Caki2 (cell line): Measurements from ENCODE around the gene CIB2. TPM values are rescaled to one million over a fixed set of nuclear protein-coding genes. Genes with fewer than 3 reads are reported as not detected.
A peak's percentile ranks its signal among the peaks of the same experiment; 100 is the strongest.

Source experiments
- DNase-seq: peaks from one replicate; pipeline ENCODE4 v3.0.0-alpha.2; 2015; ENCODE audit warnings: low read depth
- in situ Hi-C: cut with HindIII; loops from 2 replicates; pipeline ENCODE4 v1.10.0; 2016; ENCODE audit warnings: low sequenced_read_pairs, low pct_unique_long_range_greater_than_20kb, mixed read lengths
- total RNA-seq: library from RNA; depleted of rRNA; stranded (reverse); fragments of >200 nt; shearing (Covaris generic); gene quantifications from 2 replicates; pipeline ENCODE4 v1.2.3, GENCODE V29; 2014; ENCODE audit warnings: low replicate concordance; rRNA removed

Gene CIB2
- 0.30 and 2.6 TPM in 2 replicates for total RNA-seq

DNA sequence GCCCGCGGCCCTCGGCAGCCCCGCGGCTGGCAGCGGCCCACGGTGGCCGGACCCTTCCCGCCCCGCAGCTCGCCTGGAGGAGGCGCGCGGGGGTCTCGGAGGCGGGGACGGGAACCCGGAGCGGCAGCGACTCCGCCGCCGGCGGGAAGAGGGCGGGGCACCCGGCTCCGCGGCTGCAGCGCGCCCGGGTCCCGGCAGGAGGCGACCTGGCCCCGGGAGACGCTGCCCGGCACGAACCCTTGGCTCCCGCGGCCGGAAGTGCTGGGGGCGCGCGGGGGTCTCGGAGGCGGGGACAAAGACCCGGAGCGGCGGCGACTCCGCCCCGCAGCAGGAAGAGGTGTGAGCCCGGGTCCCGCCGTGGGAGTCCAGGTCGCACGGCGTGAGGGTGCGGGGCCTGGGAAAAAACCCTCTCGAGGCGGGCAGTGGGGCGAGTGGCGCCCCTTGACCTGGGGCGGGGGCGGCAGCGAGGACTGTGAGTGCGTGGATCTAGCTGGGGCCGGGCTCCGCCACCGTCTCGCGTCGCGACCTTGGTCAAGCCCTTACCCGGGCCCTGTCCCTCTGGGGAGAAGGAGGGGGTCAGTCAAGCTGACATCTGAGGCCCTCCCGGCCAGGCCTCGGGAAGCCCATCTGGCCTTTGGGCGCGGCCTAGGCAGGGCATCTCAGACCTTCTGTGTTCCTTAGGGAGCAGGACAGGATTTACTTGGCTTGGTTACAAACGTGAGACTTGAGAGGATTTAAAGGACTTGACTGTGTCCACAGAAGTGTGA is at the start of gene CIB2:
Gene CIB2 (minus strand): TSS at position 151 of the 767 bp plus-strand sequence. CDS start 230 bp downstream, outside the sequence.
- peak; percentile 59 for DNase-seq
- in situ Hi-C loops, result no loop called here

DNA sequence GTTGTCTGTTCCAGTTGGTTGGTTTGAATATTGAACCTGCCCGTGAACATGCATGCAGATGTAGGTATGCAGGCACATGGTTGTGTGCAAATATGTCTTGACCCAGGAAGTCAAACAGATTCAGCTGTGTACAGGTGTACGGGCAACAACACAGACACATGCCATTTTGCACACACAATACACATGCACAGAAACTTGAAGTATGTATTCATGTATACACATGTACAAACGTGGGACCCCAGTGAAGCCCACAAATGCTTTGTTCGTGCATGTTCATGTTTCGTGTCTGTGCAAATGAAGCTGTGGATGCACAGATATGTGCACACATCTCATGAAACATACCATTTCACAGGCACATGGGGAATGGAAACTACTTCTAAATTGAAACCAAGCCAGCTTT is 48.7 kb upstream of the CIB2 start:
- in situ Hi-C loops, result no loop called here

DNA sequence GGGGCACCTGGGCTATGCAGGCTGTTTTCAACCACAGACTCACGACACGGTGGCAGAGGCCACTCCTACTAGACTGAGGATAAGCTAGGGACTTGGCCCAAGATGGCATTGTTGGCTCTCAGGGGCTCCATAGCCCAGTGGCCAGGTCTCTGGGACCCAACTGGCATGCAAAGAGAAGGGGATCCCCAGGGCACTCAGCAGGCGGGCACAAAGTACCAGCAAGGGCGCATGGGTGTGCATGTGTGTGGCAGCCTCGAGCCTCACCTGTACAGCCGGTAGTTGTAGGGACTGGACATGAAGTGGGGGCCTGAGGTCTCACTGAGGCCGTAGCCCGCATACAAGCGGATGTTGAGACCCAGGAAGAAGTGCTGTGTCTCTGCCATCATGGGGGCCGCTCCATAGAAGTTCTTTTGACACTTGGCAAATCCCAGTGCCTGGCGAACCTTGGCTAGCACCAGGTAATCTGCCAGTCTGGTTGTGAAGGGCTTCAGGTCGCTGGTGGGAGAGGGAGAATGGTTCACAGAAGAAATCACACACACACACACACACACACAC is 48.1 kb upstream of the CIB2 start:
- no peak for DNase-seq
- in situ Hi-C loops, result no loop called here

More for the DNA sequence above, 48.7 kb upstream of the CIB2 start:
- no peak for DNase-seq

GRCh38 chr15:78178064-78178463 is 46.8 kb upstream of the CIB2 start:
- in situ Hi-C loops, result no loop called here
- DNase-seq, result no peak

- DNase-seq, result peak; percentile 20
- in situ Hi-C loops, result no loop called here
Measured at GRCh38 chr15:78177447-78177873, 46.2 kb upstream of the CIB2 start.

- in situ Hi-C loops, result no loop called here
- DNase-seq, result no peak
Measured at GRCh38 chr15:78175330-78175729, 44.1 kb upstream of the CIB2 start.

GRCh38 chr15:78174401-78174800 is 43.2 kb upstream of the CIB2 start:
- no peak for DNase-seq
- in situ Hi-C loops, result no loop called here

- in situ Hi-C loops, result no loop called here
Measured at GRCh38 chr15:78171864-78172472, 40.7 kb upstream of the CIB2 start.

GRCh38 chr15:78170848-78171773 is 39.9 kb upstream of the CIB2 start:
- no peak for DNase-seq
- in situ Hi-C loops, result no loop called here

More at GRCh38 chr15:78171864-78172472, 40.7 kb upstream of the CIB2 start:
- DNase-seq, result no peak

DNA sequence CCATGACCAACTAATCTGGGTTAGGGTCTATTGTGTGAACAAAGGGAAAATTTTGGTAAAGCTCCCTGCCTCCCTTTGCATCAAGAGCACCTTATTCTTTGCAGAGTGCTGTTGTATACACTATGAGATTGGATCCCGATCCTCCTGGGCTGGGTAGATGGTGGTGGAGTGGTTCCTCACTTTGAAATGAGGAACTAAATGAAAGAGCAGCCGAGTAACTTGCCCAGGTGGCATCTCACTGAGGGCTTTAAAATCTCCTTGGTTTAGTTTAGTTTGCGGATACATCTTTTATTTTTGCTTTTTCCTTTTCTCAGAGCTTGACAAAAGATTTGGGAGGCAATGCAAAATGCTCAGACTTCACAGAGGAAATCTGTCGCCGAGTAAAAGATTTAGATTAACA is 37.4 kb upstream of the CIB2 start:
- no peak for DNase-seq
- in situ Hi-C loops, result no loop called here

GRCh38 chr15:78167227-78167888 is 36.1 kb upstream of the CIB2 start:
- in situ Hi-C loops, result no loop called here
- DNase-seq, result no peak

- in situ Hi-C loops, result no loop called here
- no peak for DNase-seq
Measured at GRCh38 chr15:78164010-78164409, 32.8 kb upstream of the CIB2 start.

DNA sequence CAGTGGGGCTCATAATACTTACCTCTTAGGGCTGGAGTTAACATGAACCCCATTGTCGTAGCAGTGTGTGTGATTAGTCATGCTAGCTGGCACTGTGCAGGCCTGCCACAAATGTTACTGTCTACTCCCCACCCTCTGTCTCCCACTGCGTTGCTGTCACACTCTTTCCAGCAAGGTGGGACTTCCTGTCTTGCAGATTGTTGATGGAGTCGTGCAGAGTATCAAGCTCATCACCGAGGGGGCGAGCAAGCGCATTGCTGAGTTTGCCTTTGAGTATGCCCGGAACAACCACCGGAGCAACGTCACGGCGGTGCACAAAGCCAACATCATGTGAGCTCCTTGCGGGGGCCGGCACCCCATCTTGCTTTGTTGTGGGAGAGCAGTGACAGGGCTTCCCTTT is 30.8 kb upstream of the CIB2 start:
- in situ Hi-C loops, result no loop called here

GRCh38 chr15:78159395-78159794 is 28.1 kb upstream of the CIB2 start:
- in situ Hi-C loops, result no loop called here
- DNase-seq, result no peak

More for the DNA sequence above, 30.8 kb upstream of the CIB2 start:
- no peak for DNase-seq

GRCh38 chr15:78157203-78157602 is 26.0 kb upstream of the CIB2 start:
- in situ Hi-C loops, result no loop called here
- DNase-seq, result no peak

GRCh38 chr15:78156653-78157052 is 25.4 kb upstream of the CIB2 start:
- DNase-seq, result no peak
- in situ Hi-C loops, result no loop called here

GRCh38 chr15:78155355-78155939 is 24.2 kb upstream of the CIB2 start:
- in situ Hi-C loops, result no loop called here
- DNase-seq, result no peak

- no peak for DNase-seq
- in situ Hi-C loops, result no loop called here
Measured at GRCh38 chr15:78154955-78155354, 23.7 kb upstream of the CIB2 start.
